ENCODE results near the gene TMEM245.

Gene TMEM245

GRCh38 chr9:109012009-109012875 lies 107.5 kb downstream of the TMEM245 start (continued):
- TF ChIP-seq, protein P1, sequence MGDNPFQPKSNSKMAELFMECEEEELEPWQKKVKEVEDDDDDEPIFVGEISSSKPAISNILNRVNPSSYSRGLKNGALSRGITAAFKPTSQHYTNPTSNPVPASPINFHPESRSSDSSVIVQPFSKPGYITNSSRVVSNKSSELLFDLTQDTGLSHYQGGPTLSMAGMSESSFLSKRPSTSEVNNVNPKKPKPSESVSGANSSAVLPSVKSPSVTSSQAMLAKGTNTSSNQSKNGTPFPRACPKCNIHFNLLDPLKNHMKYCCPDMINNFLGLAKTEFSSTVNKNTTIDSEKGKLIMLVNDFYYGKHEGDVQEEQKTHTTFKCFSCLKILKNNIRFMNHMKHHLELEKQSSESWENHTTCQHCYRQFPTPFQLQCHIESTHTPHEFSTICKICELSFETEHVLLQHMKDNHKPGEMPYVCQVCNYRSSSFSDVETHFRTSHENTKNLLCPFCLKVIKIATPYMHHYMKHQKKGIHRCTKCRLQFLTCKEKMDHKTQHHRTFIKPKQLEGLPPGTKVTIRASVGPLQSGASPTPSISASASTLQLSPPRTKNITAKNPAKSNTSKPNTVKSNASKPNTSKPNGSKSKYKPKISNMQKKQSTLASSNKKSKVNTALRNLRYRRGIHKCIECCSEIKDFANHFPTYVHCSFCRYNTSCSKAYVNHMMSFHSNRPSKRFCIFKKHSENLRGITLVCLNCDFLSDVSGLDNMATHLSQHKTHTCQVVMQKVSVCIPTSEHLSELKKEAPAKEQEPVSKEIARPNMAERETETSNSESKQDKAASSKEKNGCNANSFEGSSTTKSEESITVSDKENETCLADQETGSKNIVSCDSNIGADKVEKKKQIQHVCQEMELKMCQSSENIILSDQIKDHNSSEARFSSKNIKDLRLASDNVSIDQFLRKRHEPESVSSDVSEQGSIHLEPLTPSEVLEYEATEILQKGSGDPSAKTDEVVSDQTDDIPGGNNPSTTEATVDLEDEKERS (tag by site-specific recombination; IDR thresholded peaks at IDR 0.05), result no peak
- TF ChIP-seq ZNF596 (tag by site-specific recombination; IDR thresholded peaks at IDR 0.05) (no peak), HOXC10 (CRISPR knock-in tag; IDR thresholded peaks at IDR 0.05) (no peak), ZNF221 (tag by site-specific recombination; IDR thresholded peaks at IDR 0.05; ENCODE audit: borderline replicate concordance) (no peak), MYNN (tag by site-specific recombination; IDR thresholded peaks at IDR 0.05; ENCODE audit: borderline replicate concordance) (no peak), ZNF416 (tag by site-specific recombination; IDR thresholded peaks at IDR 0.05) (no peak), KLF8 (tag by site-specific recombination; IDR thresholded peaks at IDR 0.05) (no peak), ZNF248 (tag by site-specific recombination; IDR thresholded peaks at IDR 0.05) (no peak), ZBTB1 (tag by site-specific recombination; IDR thresholded peaks at IDR 0.05) (no peak), ZNF174 (tag by site-specific recombination; IDR thresholded peaks at IDR 0.05) (no peak), SALL2 (tag by site-specific recombination; IDR thresholded peaks at IDR 0.05; ENCODE audit: borderline replicate concordance) (no peak), TSHZ1 (tag by site-specific recombination; IDR thresholded peaks at IDR 0.05; ENCODE audit: borderline replicate concordance) (no peak), MZF1 (tag by site-specific recombination; IDR thresholded peaks at IDR 0.05; ENCODE audit: borderline replicate concordance) (0 out of 2 replicates have a peak, but pooled peaks have one; percentile 28), ZNF223 (tag by site-specific recombination; IDR thresholded peaks at IDR 0.05) (no peak), BCL11B (tag by site-specific recombination; IDR thresholded peaks at IDR 0.05; ENCODE audit: low read depth) (no peak), ZNF2 (tag by site-specific recombination; IDR thresholded peaks at IDR 0.05) (no peak), ZNF391 (tag by site-specific recombination; IDR thresholded peaks at IDR 0.05; ENCODE audit: borderline replicate concordance, low read depth) (no peak), OVOL3 (tag by site-specific recombination; IDR thresholded peaks at IDR 0.05) (no peak), ZNF24 (tag by site-specific recombination; IDR thresholded peaks at IDR 0.05) (no peak), KLF9 (tag by site-specific recombination; IDR thresholded peaks at IDR 0.05; ENCODE audit: low read depth) (no peak)
- TF ChIP-seq, protein P2, sequence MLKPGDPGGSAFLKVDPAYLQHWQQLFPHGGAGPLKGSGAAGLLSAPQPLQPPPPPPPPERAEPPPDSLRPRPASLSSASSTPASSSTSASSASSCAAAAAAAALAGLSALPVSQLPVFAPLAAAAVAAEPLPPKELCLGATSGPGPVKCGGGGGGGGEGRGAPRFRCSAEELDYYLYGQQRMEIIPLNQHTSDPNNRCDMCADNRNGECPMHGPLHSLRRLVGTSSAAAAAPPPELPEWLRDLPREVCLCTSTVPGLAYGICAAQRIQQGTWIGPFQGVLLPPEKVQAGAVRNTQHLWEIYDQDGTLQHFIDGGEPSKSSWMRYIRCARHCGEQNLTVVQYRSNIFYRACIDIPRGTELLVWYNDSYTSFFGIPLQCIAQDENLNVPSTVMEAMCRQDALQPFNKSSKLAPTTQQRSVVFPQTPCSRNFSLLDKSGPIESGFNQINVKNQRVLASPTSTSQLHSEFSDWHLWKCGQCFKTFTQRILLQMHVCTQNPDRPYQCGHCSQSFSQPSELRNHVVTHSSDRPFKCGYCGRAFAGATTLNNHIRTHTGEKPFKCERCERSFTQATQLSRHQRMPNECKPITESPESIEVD (tag by site-specific recombination; IDR thresholded peaks at IDR 0.05), result peak; percentile 40; the same call in 1 of the 2 replicates
- TF ChIP-seq, protein P3, sequence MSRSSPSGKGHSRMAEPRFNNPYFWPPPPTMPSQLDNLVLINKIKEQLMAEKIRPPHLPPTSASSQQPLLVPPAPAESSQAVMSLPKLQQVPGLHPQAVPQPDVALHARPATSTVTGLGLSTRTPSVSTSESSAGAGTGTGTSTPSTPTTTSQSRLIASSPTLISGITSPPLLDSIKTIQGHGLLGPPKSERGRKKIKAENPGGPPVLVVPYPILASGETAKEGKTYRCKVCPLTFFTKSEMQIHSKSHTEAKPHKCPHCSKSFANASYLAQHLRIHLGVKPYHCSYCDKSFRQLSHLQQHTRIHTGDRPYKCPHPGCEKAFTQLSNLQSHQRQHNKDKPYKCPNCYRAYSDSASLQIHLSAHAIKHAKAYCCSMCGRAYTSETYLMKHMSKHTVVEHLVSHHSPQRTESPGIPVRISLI (tag by site-specific recombination; IDR thresholded peaks at IDR 0.05), result no peak
- TF ChIP-seq, protein P4, sequence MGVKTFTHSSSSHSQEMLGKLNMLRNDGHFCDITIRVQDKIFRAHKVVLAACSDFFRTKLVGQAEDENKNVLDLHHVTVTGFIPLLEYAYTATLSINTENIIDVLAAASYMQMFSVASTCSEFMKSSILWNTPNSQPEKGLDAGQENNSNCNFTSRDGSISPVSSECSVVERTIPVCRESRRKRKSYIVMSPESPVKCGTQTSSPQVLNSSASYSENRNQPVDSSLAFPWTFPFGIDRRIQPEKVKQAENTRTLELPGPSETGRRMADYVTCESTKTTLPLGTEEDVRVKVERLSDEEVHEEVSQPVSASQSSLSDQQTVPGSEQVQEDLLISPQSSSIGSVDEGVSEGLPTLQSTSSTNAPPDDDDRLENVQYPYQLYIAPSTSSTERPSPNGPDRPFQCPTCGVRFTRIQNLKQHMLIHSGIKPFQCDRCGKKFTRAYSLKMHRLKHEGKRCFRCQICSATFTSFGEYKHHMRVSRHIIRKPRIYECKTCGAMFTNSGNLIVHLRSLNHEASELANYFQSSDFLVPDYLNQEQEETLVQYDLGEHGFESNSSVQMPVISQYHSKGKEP (tag by site-specific recombination; IDR thresholded peaks at IDR 0.05), result no peak
- TF ChIP-seq, protein P5, sequence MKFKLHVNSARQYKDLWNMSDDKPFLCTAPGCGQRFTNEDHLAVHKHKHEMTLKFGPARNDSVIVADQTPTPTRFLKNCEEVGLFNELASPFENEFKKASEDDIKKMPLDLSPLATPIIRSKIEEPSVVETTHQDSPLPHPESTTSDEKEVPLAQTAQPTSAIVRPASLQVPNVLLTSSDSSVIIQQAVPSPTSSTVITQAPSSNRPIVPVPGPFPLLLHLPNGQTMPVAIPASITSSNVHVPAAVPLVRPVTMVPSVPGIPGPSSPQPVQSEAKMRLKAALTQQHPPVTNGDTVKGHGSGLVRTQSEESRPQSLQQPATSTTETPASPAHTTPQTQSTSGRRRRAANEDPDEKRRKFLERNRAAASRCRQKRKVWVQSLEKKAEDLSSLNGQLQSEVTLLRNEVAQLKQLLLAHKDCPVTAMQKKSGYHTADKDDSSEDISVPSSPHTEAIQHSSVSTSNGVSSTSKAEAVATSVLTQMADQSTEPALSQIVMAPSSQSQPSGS (tag by site-specific recombination; IDR thresholded peaks at IDR 0.05; ENCODE audit: low read depth), result no peak
